Right hindlimb (tissue), 1 donor: ENCODE measurements around the gene SYTL3.
A peak's percentile ranks its signal among the peaks of the same experiment; 100 is the strongest.
"Not testable (repeated sequence)": the region's sequence is repeated elsewhere in the genome, so short reads cannot be mapped to it uniquely, and the experiment has no call there.

ENCODE experiments used
- DNase-seq: peaks from one replicate; pipeline ENCODE4 v3.0.0-alpha.2; 2018

The SYTL3 gene

DNA sequence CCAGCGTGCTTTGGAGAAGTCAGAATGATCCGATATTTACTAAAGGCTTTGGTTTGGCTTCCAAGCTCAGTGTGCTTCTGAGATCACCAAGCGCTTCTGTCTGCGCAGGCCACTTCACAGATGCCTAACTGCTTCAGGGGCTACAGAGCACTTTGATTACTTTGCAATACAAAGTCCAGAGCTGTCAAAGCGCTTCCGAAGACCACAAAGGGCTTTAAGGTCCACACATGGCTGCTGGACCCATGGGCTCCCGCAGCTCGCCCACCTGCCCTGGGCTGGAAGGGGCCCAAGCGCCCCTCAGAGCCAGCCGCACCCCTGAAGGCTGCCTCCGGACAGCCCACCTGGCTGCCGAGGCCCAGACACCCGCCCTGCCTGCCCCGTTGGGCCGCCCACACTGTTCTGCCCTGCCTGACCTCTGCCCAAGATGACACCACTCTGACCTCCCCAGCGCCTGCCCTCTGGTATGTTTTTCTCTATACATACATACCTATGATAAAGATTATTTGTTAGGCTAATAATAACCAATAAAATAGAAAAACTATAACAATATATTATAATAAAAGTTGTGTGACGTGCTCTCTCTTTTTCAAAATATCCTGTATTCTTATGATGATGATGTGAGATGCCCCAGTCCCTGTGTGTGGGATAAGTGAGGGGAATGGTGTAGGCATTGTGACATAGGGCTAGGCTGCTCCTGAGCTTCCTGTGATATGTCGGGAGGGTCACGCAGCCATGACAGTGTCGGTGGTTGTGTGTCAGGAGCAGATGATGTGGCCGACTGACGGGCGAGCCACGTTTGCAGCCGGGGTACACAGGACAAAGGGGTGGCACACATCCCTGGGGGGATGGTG, 27.9 kb upstream of the SYTL3 start:
- DNase-seq = no peak

DNA sequence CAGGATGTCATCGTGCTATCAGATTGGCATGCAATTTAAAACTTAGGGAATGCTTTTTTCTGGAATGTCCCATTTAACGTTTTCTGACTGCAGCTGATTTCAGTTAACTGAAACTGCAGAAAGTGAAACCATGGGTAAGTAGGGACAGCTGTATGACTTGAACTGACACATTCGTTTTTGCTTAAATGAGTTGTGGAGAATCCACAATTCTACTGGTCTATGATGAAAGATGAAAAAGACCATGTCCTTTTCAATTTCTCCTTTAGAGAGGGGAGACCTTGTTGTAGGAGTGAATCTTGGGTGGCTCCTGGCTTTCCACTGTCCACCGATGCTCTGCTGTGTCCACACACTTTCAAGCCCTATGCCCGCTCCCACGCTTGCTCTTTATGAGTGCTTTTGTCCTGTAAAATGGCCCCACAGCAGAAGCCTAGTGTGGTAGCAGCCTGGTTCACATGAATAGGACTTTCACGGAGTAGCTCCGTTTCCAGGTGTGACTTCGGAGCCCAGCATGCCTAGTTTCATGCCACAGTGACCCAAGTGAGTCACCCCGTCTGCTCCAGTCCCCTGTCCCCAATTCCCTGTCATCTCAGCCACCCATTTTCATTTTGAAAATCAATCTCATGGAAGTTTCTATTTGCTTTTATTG, 27.2 kb upstream of the SYTL3 start:
- DNase-seq = no peak

GRCh38 chr6:158624684-158625682, 24.9 kb upstream of the SYTL3 start:
- no peak for DNase-seq

DNA sequence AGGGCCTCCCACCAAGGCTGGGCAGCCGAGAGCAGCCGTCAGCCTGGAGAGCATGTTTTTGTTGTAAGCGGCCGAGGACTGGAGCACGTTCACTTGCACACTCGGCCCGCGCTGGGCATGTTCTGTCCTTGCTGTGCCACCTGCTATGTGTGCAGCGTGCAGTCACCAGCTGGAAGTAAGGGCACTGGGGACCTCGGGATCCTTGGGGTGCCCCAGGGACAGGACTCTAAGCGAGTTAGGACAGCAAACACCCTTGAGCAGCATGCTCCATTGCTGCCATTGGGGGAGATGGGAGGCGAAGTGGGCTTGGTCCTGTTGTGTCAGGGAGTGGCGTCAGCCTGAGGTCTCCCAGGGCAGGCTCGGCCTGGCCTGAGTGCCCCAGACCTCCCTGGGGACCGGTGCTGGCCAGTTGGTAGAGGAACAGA, 24.0 kb upstream of the SYTL3 start:
- no peak for DNase-seq

DNA sequence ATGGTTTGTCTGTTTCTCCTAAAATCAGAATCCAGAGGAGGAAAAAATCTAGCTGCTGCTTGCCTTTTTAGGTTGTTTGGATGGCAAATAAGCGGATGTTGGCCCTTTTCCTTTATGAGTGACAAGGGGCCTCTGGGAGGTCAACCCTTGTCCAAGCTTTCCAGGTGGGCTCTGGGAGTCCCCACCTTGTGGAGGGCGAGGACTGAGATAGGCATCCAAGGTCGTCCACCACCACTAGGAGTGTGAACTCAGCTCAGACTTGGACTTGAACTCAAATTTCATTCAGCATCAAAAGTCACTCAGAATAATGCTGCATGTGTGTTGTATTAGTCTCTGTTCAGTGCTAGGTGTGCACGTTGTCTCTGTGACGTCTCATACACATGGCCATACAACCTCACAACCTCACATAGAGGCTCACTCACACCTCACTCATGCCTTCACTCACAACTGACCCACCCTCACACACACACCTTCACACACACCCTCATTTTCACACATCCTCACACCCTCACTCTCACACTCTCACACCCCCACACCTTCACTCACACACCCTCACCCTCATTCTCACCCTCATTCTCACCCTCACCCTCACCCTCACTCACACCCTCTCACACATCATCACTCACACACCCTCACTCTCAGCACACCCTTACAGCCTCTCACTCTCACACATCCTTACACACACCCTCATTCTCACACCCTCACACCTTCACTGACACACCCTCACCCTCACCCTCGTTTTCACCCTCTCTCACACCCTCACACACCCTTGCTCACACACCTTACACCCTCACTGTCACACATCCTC, 23.3 kb upstream of the SYTL3 start:
- DNase-seq = no peak

GRCh38 chr6:158627168-158627939, 22.5 kb upstream of the SYTL3 start:
- DNase-seq = no peak

DNA sequence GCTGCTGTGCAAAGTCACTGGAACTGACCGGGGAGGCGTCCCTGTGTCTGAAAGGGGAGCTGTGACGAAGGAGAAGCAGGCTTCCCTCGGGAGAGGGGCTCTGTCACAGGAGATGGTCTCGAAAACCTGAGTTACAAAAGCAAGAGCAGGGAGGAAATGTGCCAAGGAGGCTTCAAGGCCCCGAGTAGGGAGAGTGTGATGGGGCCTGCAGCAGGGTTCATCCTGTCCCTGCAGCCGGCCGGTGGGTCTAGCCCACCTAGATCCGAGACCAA, 22.0 kb upstream of the SYTL3 start:
- no peak for DNase-seq

DNA sequence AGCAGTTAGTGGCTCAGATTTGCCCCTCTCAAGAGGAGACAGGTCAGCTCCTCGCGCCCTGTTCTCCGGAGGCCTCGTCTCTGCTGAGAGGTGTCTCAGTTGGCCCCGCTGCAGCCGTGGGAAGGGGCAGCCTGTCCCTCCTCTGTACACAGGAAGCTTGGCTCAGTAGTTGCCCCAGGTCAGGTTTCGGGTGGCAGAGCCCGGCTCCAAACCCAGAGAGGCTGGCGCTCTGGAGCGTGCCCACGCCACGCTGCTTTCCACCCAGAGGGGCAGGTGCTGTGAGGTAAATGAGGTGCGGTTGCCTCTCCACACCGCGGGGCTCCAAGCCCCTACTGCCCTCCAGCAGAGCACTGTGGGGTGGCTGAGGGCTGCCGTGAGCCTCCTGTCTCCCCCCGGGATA, 21.3 kb upstream of the SYTL3 start:
- DNase-seq = no peak

DNA sequence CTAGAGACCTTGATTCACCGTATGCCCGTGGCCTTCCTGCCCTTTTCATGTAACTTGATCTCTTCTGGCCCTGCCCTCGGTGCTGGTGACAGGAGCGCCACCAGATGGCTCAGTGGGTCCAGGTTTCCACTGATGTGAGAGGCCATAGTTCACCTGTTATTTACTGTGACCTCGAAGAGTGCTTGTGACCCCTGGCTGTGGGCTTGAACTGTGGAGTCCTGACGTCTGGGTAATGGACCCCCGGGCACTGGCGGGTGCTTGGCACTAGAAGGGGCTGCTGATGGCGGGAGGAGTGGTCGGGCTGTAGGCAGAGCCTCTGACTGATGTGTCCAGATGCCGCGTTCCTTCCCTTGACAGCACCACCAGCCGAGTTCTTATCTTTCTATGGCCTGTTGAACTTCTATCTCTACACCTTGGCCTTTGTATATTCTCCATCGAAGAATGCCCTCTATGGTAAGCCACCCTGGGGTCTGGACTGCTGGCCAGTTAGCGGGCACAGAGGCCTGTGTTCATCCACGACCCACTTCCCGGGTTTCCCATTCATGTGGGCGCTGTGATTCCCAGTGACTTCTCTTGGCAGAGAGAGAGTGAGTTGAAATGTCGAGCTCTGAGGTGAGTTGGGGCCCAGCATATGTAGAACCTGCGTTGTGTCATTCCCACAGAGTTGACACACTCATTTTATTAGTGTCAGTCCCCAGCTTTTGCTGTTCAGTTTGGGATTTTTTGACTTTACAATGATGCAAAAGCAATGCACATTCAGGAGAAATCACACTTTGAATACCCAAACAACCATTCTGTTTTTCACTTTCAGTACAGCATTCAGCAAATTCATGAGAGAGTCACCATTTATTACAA, 20.3 kb upstream of the SYTL3 start:
- DNase-seq = no peak

DNA sequence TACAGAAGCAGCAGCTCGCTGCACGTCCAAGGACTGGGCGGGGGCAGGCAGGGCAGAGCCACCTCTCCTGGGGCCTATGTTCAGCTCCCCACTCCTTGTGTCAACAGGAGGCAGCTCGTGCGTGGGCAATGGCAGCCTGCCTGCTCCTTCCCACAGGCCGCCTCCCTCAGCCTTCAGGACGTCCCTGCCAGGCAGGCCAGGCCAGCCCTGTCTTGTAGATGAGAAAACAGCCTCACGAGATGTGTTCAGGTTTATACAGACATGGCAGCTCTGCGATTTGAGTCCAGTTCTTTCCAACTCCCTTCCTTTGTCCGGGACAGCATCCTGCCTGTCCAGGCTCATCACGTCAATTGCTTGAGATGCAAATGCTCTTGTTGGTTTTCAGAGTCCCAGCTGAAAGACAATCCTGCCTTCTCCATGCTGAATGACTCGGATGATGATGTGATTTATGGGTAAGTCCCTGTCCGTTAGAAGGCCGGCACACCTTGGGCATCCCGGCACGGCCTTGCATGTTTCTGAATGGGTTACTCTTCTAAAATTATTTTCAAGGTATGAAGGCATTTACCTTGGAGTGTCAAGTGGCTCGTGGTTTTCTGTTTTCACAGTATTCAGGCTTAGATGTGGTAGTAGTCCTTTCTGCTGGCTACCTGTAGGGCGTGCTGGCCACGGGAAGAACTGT, 18.8 kb upstream of the SYTL3 start:
- peak; percentile 57 for DNase-seq

- peak; percentile 59 for DNase-seq
Measured at GRCh38 chr6:158631678-158632537, 17.9 kb upstream of the SYTL3 start.

DNA sequence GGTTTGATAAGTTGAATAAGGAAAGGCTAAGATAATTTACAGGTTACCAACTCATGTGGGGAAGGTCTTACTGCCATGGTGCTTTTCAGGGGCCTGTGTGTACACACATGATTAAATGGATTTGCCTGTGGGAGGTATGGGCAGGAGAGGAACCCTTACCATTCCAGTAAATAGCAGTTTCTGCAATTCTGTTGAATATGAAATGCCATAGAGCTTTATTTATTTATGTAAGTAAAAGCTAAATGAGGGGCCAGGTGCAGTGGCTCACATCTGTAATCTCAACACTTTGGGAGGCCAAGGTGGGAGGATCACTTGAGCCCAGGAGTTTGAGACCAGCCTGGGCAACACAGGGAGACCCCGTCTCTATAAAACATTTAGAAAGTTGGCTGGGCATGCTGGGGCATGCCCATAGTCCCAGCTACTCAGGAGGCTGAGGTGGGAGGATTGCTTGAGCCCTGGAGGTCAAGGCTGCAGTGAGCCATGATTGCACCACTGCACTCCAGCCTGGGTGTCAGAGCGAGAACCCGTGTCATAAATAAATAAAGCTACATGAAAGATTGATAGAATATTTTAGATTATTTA, 17.2 kb upstream of the SYTL3 start:
- DNase-seq = not testable (repeated sequence)

GRCh38 chr6:158633127-158633526, 16.7 kb upstream of the SYTL3 start:
- DNase-seq = no peak

GRCh38 chr6:158634695-158635426, 15.0 kb upstream of the SYTL3 start:
- DNase-seq = no peak

GRCh38 chr6:158635427-158636073, 14.3 kb upstream of the SYTL3 start:
- DNase-seq = no peak

- DNase-seq = no peak
Measured at GRCh38 chr6:158636778-158637177, 13.1 kb upstream of the SYTL3 start.

DNA sequence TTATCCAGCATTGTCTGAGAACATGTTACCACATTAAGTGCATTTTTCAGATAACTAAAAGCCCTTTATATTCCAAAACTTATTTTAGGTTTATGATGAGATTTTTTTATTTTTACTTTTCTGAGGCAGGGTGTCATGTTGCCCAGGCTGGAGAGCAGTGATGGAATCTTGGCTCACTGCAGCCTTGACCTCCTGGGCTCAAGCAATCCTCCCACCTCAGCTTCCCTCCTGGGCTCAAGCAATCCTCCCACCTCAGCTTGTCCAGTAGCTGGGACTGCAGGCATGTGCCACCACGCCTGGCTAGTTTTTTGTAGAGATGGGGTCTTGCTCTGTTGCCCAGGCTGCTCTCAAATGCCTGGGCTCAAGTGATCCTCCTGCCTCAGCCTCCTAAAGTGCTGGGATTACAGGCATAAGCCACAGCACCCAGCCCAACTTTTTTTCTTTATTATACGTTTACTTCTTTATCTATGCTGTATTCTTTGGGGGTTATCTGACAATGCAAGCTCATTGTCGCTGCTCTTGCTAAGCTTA, 11.5 kb upstream of the SYTL3 start:
- no peak for DNase-seq
